HFFc6 (cell line): ENCODE measurements around the gene RPS6KA4. TPM values are rescaled to one million over a fixed set of nuclear protein-coding genes. Genes with fewer than 3 reads are reported as not detected.

Source experiments
- DNase-seq: peaks from one replicate; pipeline ENCODE4 v3.0.0-alpha.2; 2018
- H3K27ac Mint-ChIP-seq: 2 replicates; pipeline ENCODE4 v1.8.0; 2020; ENCODE audit warnings: mild to moderate bottlenecking, mixed read lengths
- H3K27me3 Mint-ChIP-seq: 2 replicates; pipeline ENCODE4 v1.8.0; 2021; ENCODE audit warnings: mild to moderate bottlenecking, moderate library complexity, mixed read lengths; ENCODE audit not compliant: insufficient read depth
- H3K36me3 Mint-ChIP-seq: 2 replicates; pipeline ENCODE4 v1.8.0; 2021; ENCODE audit warnings: low read depth, mixed read lengths
- H3K4me1 Mint-ChIP-seq: 2 replicates; pipeline ENCODE4 v1.8.0; 2020; ENCODE audit warnings: low read depth, mixed read lengths
- H3K4me3 Mint-ChIP-seq: 2 replicates; pipeline ENCODE4 v1.8.0; 2020; ENCODE audit warnings: mild to moderate bottlenecking, moderate library complexity, mixed read lengths
- H3K9me3 Mint-ChIP-seq: 2 replicates; pipeline ENCODE4 v1.8.0; 2020; ENCODE audit warnings: mild to moderate bottlenecking, mixed read lengths
- CTCF ChIP-seq: fragments of 200-600 bp; sonication (generic); IDR thresholded peaks from 2 replicates; pipeline ENCODE4 v1.5.0; 2021; ENCODE audit warnings: antibody characterized with exemption, mild to moderate bottlenecking
- total RNA-seq, 6 experiments: library from RNA; stranded (reverse); fragmentation: NEBNext Ultra II Directional; extraction: Animal tissue kit (Norgen Biotek cat#: 25700); gene quantifications; 2 replicates in 1 of 6; 3 replicates in 5 of 6; pipeline ENCODE4 v1.2.3, GENCODE V29; 2021

The RPS6KA4 gene
- total RNA-seq, 6 experiments from 2014 or later: 42.9 to 63.4 (median 56.6) TPM

- Mint-ChIP-seq H3K4me3 (no peak overlapping the region), H3K27me3 (peaks cover 8% of the 10 kb centered on the region), H3K4me1 (peaks cover 22% of the 10 kb centered on the region), H3K9me3 (no peaks in the 10 kb centered on the region), H3K36me3 (no peaks in the 10 kb centered on the region), H3K27ac (no peak overlapping the region)
- TF ChIP-seq CTCF: no peak
- DNase-seq: no peak
Measured at GRCh38 chr11:64382586-64382985, 23.6 kb downstream of the RPS6KA4 start.

- H3K9me3 Mint-ChIP-seq: no peaks in the 10 kb centered on the region
- H3K4me3 Mint-ChIP-seq: no peak overlapping the region
- H3K27ac Mint-ChIP-seq: no peak overlapping the region
- H3K4me1 Mint-ChIP-seq: peaks cover 22% of the 10 kb centered on the region
- no peaks in the 10 kb centered on the region for H3K36me3 Mint-ChIP-seq
- TF ChIP-seq CTCF: no peak
- DNase-seq: no peak
- peaks cover 8% of the 10 kb centered on the region for H3K27me3 Mint-ChIP-seq
Measured at GRCh38 chr11:64383580-64383979, 24.6 kb downstream of the RPS6KA4 start.

GRCh38 chr11:64384028-64384737 lies 25.2 kb downstream of the RPS6KA4 start:
- Mint-ChIP-seq H3K9me3 (no peaks in the 10 kb centered on the region), H3K27me3 (peaks cover 10% of the 10 kb centered on the region), H3K4me3 (no peak overlapping the region), H3K27ac (no peak overlapping the region), H3K36me3 (no peaks in the 10 kb centered on the region), H3K4me1 (peaks cover 22% of the 10 kb centered on the region)
- TF ChIP-seq CTCF: no peak
- DNase-seq: no peak

- no peak for TF ChIP-seq CTCF
- Mint-ChIP-seq H3K9me3 (no peaks in the 10 kb centered on the region), H3K27ac (no peak overlapping the region; the same call in 1 of the 2 replicates), H3K36me3 (no peaks in the 10 kb centered on the region), H3K4me1 (peaks cover 22% of the 10 kb centered on the region), H3K4me3 (no peak overlapping the region), H3K27me3 (peaks cover 18% of the 10 kb centered on the region)
- no peak for DNase-seq
Measured at GRCh38 chr11:64384981-64385944, 26.3 kb downstream of the RPS6KA4 start.

GRCh38 chr11:64385945-64386704 lies 27.2 kb downstream of the RPS6KA4 start:
- H3K9me3 Mint-ChIP-seq: no peaks in the 10 kb centered on the region
- H3K4me1 Mint-ChIP-seq: peaks cover 22% of the 10 kb centered on the region
- H3K27me3 Mint-ChIP-seq: peaks cover 22% of the 10 kb centered on the region
- H3K36me3 Mint-ChIP-seq: no peaks in the 10 kb centered on the region
- H3K4me3 Mint-ChIP-seq: no peak overlapping the region
- no peak for TF ChIP-seq CTCF
- H3K27ac Mint-ChIP-seq: peak overlapping the region; percentile 42; the same call in 1 of the 2 replicates
- DNase-seq: peak; percentile 81
